Measurements from ENCODE around the gene SRP54. TPM values are rescaled to one million over a fixed set of nuclear protein-coding genes. Genes with fewer than 3 reads are reported as not detected.

Gene SRP54
- total RNA-seq, 1 donor from 2014 or later: 47.5 TPM

DNA sequence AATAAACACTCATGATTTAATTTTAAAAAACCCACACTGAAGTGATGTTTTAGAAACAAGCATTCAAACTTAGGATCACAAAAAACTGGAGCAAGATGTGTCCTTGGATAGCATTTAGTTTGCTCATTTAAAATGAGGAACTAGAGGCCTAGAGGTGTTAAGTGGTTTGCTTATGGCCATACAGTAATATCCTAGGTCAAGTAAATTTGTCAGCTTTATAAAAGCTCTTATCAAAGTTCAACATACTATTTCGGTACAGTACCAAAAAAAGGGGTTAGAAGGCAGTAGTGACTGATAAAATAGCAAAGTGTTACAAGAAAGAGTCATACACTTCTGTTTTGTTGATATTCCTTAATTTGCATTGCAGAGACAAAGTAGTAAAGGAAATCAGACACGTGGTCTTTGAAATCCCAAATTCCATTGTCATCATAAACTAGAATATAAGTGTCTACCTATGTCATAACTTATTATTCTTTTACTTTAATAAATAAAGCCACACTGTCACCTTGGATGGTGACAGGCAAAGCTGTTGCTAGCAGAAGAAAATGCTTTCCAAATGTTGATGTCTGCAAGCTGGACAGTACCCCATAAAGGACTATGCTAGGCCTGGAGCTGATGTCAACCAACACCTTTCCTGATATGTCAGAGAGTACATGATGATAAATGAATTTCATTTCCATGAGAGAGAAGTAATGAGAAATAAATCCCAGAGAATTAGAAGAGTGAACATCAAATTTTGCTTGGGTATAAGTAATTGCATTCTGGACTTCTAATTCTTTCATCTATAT lies 17.6 kb upstream of the SRP54 start:
- Histone ChIP-seq H3K27ac (no peak overlapping the region), H3K27me3 (no peaks in the 10 kb centered on the region), H3K36me3 (peaks cover 37% of the 10 kb centered on the region), H3K4me1 (no peaks in the 10 kb centered on the region), H3K4me3 (no peak overlapping the region), H3K9me3 (no peaks in the 10 kb centered on the region)
- intact Hi-C loops (cut with DNase I): no loop called here
- ATAC-seq (no peak), DNase-seq (no peak)
- TF ChIP-seq, protein P1, sequence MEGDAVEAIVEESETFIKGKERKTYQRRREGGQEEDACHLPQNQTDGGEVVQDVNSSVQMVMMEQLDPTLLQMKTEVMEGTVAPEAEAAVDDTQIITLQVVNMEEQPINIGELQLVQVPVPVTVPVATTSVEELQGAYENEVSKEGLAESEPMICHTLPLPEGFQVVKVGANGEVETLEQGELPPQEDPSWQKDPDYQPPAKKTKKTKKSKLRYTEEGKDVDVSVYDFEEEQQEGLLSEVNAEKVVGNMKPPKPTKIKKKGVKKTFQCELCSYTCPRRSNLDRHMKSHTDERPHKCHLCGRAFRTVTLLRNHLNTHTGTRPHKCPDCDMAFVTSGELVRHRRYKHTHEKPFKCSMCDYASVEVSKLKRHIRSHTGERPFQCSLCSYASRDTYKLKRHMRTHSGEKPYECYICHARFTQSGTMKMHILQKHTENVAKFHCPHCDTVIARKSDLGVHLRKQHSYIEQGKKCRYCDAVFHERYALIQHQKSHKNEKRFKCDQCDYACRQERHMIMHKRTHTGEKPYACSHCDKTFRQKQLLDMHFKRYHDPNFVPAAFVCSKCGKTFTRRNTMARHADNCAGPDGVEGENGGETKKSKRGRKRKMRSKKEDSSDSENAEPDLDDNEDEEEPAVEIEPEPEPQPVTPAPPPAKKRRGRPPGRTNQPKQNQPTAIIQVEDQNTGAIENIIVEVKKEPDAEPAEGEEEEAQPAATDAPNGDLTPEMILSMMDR (IDR thresholded peaks at IDR 0.05): no peak

DNA sequence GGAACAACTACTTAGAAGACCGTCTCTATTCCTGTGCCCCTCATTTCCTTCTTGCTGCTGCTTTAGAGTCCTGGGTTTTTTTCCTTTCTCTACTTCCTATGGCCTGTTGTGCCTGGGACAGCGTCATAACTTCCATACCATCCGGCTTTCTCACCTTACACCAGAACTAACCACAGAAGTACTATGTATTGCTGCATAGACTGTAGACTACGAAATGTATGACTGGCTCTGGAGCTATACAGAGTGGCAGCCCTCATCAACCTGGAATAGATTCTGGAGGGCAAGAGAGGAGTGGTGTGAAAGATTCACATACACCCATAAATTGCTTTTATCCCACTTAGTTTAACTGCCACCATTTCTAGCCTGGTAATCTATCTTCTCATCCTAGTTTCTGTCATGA lies 16.9 kb upstream of the SRP54 start:
- Histone ChIP-seq H3K36me3 (peaks cover 32% of the 10 kb centered on the region), H3K4me1 (no peaks in the 10 kb centered on the region), H3K27me3 (no peaks in the 10 kb centered on the region), H3K27ac (no peak overlapping the region), H3K4me3 (no peak overlapping the region), H3K9me3 (no peaks in the 10 kb centered on the region)
- TF ChIP-seq, protein P1 (IDR thresholded peaks at IDR 0.05): no peak
- intact Hi-C loops (cut with DNase I): no loop called here
- DNase-seq: no peak
- ATAC-seq: no peak

DNA sequence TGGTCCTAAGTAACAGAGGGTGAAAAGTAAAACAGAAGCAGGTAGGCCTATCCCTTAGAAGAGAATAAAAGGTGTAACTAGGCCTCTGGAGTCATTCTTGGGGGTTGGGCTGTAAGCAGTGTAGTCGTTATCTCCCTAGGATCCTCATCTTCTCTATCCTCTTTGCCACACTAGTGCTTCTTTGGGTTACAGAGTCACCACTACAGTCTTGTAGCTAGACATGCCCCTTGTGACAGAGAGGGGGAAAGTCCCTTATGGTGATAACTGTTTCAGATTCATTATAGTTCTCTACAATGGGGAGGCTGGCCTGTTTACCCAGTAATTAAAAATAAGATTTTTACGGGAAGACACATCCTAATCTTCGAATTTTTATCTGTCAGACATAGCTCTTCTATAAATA lies 16.4 kb upstream of the SRP54 start:
- intact Hi-C loops (cut with DNase I): no loop called here
- H3K4me3 ChIP-seq: no peak overlapping the region

DNA sequence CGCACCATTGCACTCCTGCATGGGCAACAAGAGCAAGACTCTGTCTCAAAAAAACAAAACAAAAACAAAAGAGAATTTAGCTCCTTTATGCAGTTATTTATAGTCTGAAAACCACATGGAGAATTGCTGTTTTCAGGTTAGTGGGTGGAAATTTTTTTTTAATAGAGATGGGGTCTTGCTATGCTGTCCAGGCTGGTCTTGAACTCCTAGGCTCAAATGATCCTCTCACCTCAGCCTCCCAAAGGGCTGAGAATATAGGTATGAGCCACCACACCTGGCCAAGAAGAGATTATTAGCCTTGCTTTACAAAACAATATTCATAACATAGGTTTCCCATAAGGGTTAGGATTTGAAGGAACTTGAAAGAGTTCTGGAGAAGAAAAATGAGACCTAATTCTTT lies 12.1 kb upstream of the SRP54 start:
- Histone ChIP-seq H3K4me1 (no peaks in the 10 kb centered on the region), H3K36me3 (peaks cover 24% of the 10 kb centered on the region), H3K4me3 (no peak overlapping the region), H3K9me3 (no peaks in the 10 kb centered on the region), H3K27me3 (no peaks in the 10 kb centered on the region), H3K27ac (no peak overlapping the region)
- intact Hi-C loops (cut with DNase I): no loop called here
- TF ChIP-seq, protein P1 (IDR thresholded peaks at IDR 0.05): no peak
- no peak for ATAC-seq
- no peak for DNase-seq

More for the DNA sequence above, 16.4 kb upstream of the SRP54 start:
- TF ChIP-seq, protein P1 (IDR thresholded peaks at IDR 0.05): no peak
- Histone ChIP-seq H3K4me1 (no peaks in the 10 kb centered on the region), H3K36me3 (peaks cover 32% of the 10 kb centered on the region), H3K27me3 (no peaks in the 10 kb centered on the region), H3K27ac (no peak overlapping the region), H3K9me3 (no peaks in the 10 kb centered on the region)
- no peak for ATAC-seq
- DNase-seq: no peak

DNA sequence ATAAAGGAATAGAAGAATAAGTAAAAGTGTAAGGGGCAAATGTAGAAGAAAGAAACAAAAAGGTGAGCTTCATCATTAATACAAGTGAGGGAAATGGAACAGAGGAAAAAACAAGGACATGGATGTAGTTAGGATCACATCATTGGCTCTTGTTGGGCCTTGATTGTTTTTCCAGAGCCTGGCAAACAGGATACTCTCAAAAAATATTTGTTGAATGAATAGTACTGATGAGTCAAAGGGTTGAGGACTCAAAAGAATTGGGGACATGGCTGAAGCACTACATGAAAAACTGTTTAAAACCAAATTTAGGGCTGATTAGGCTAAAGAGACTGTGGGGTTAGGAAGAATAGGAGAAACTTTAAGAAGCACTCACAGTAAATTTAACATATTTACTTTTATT lies 11.4 kb upstream of the SRP54 start:
- no peaks in the 10 kb centered on the region for H3K9me3 ChIP-seq
- H3K27me3 ChIP-seq: no peaks in the 10 kb centered on the region
- no peak for ATAC-seq
- TF ChIP-seq, protein P1 (IDR thresholded peaks at IDR 0.05): no peak
- intact Hi-C loops (cut with DNase I): no loop called here
- DNase-seq: no peak
- H3K27ac ChIP-seq: no peak overlapping the region
- H3K4me3 ChIP-seq: no peak overlapping the region
- no peaks in the 10 kb centered on the region for H3K4me1 ChIP-seq
- peaks cover 17% of the 10 kb centered on the region for H3K36me3 ChIP-seq
